ENCODE measurements around the gene SLC2A9. TPM values are rescaled to one million over a fixed set of nuclear protein-coding genes. Genes with fewer than 3 reads are reported as not detected.

SLC2A9 gene
- total RNA-seq, 2 donors from 2014 or later, result 0.95 to 1.9 TPM

- Mint-ChIP-seq H3K4me1 (peaks cover 10% of the 10 kb centered on the region), H3K27me3 (ENCODE audit: insufficient read depth) (peaks cover 5% of the 10 kb centered on the region), H3K27ac (no peak overlapping the region), H3K4me3 (no peak overlapping the region), H3K36me3 (ENCODE audit: low read depth) (no peaks in the 10 kb centered on the region), H3K9me3 (peaks cover 4% of the 10 kb centered on the region)
- Histone ChIP-seq H3K4me1 (ENCODE audit: control insufficient read depth, insufficient read depth, low read length) (peaks cover 1% of the 10 kb centered on the region), H3K27me3 (ENCODE audit: control insufficient read depth, insufficient read depth, low read length, poor library complexity, severe bottlenecking) (no peaks in the 10 kb centered on the region), H3K27ac (ENCODE audit: low read depth, low read length) (no peak overlapping the region), H3K9me3 (ENCODE audit: control insufficient read depth, low read length) (peaks cover 9% of the 10 kb centered on the region), H3K4me3 (ENCODE audit: low read length) (no peak overlapping the region), H3K36me3 (ENCODE audit: control insufficient read depth, insufficient read depth, low read length) (peaks cover 4% of the 10 kb centered on the region), H3K9ac (ENCODE audit: extremely low read depth, low read length, poor library complexity, severe bottlenecking) (no peak overlapping the region)
- DNase-seq, result peak; percentile 17
- no peak for TF ChIP-seq CTCF (conservative IDR thresholded peaks at IDR 0.05)
- WGBS, 2 experiments (ENCODE audit: insufficient coverage in 1 of 2, insufficient read length in 1 of 2), result 90 to 96% methylated on average over 2 to 4 of the region's 4 CpGs
These were observed 34.6 kb upstream of the SLC2A9 start for GRCh38 chr4:10055871-10056270.

- peaks cover 18% of the 10 kb centered on the region for H3K4me1 Mint-ChIP-seq
- TF ChIP-seq CTCF (conservative IDR thresholded peaks at IDR 0.05), result no peak
- H3K4me3 Mint-ChIP-seq, result no peak overlapping the region
- Histone ChIP-seq H3K4me1 (ENCODE audit: control insufficient read depth, insufficient read depth, low read length) (peaks cover 5% of the 10 kb centered on the region), H3K27ac (ENCODE audit: low read depth, low read length) (no peak overlapping the region), H3K4me3 (ENCODE audit: low read length) (no peak overlapping the region), H3K36me3 (ENCODE audit: control insufficient read depth, insufficient read depth, low read length) (peaks cover 4% of the 10 kb centered on the region), H3K9ac (ENCODE audit: extremely low read depth, low read length, poor library complexity, severe bottlenecking) (no peak overlapping the region), H3K9me3 (ENCODE audit: control insufficient read depth, low read length) (peaks cover 9% of the 10 kb centered on the region), H3K27me3 (ENCODE audit: control insufficient read depth, insufficient read depth, low read length, poor library complexity, severe bottlenecking) (no peaks in the 10 kb centered on the region)
- no peak for DNase-seq
- no peak overlapping the region for H3K27ac Mint-ChIP-seq
- WGBS, 2 experiments (ENCODE audit: insufficient coverage in 1 of 2, insufficient read length in 1 of 2), result 73 to 86% methylated on average over 4 of the region's 4 CpGs
- H3K36me3 Mint-ChIP-seq (ENCODE audit: low read depth), result no peaks in the 10 kb centered on the region
- peaks cover 5% of the 10 kb centered on the region for H3K27me3 Mint-ChIP-seq (ENCODE audit: insufficient read depth)
- H3K9me3 Mint-ChIP-seq, result peaks cover 4% of the 10 kb centered on the region
These were observed 33.3 kb upstream of the SLC2A9 start for GRCh38 chr4:10054571-10055041.

- no peak for DNase-seq
- Histone ChIP-seq H3K36me3 (ENCODE audit: control insufficient read depth, insufficient read depth, low read length) (peaks cover 1% of the 10 kb centered on the region), H3K9me3 (ENCODE audit: control insufficient read depth, low read length) (peaks cover 2% of the 10 kb centered on the region), H3K27me3 (ENCODE audit: control insufficient read depth, insufficient read depth, low read length, poor library complexity, severe bottlenecking) (no peaks in the 10 kb centered on the region), H3K4me1 (ENCODE audit: control insufficient read depth, insufficient read depth, low read length) (peaks cover 9% of the 10 kb centered on the region), H3K27ac (ENCODE audit: low read depth, low read length) (no peak overlapping the region), H3K9ac (ENCODE audit: extremely low read depth, low read length, poor library complexity, severe bottlenecking) (no peak overlapping the region), H3K4me3 (ENCODE audit: low read length) (no peak overlapping the region)
- Mint-ChIP-seq H3K27ac (no peak overlapping the region), H3K4me3 (no peak overlapping the region), H3K9me3 (peaks cover under 1% of the 10 kb centered on the region), H3K36me3 (ENCODE audit: low read depth) (no peaks in the 10 kb centered on the region), H3K27me3 (ENCODE audit: insufficient read depth) (peaks cover 5% of the 10 kb centered on the region), H3K4me1 (peaks cover 18% of the 10 kb centered on the region)
- TF ChIP-seq CTCF (conservative IDR thresholded peaks at IDR 0.05), result no peak
- WGBS, 2 experiments (ENCODE audit: insufficient coverage in 1 of 2, insufficient read length in 1 of 2), result 88 to 89% methylated on average over 5 to 8 of the region's 8 CpGs
These were observed 32.5 kb upstream of the SLC2A9 start for GRCh38 chr4:10053635-10054453.

Data from endodermal cell (in vitro differentiated cells).